OCI-LY3 (cell line): Measurements from ENCODE around the gene SLC19A2.

ENCODE experiments used
- H2AFZ ChIP-seq: fragments of 200-600, 300-600 bp; shearing (Covaris generic); 2 replicates; pipeline ENCODE4 v1.6.0; 2014; ENCODE audit warnings: antibody characterized with exemption, low read depth, low read length
- H3K27ac ChIP-seq: fragments of 200-600, 300-600 bp; sonication (generic); 2 replicates; pipeline ENCODE4 v1.5.1; 2014; ENCODE audit warnings: mild to moderate bottlenecking, low read length, moderate library complexity, mixed read lengths
- H3K27me3 ChIP-seq: fragments of 200-600, 300-600 bp; sonication (generic); 2 replicates; pipeline ENCODE4 v1.6.1; 2014; ENCODE audit warnings: low read depth, low read length, mixed read lengths
- H3K36me3 ChIP-seq: fragments of 200-600, 300-600 bp; sonication (generic); replicated peaks from 2 replicates; pipeline ENCODE3; 2014; ENCODE audit warnings: low read depth, low read length, mixed read lengths
- H3K4me1 ChIP-seq: fragments of 300-600, 200-600 bp; sonication (generic); 2 replicates; pipeline ENCODE4 v1.6.1; 2014; ENCODE audit warnings: low read length, mixed read lengths
- H3K4me2 ChIP-seq: fragments of 200-600, 300-600 bp; sonication (generic); 2 replicates; pipeline ENCODE4 v1.6.1; 2014; ENCODE audit warnings: low read length, mixed read lengths
- H3K4me3 ChIP-seq: fragments of 300-600, 200-600 bp; sonication (generic); 2 replicates; pipeline ENCODE4 v1.5.1; 2014; ENCODE audit warnings: antibody characterized with exemption, mild to moderate bottlenecking, low read length, moderate library complexity
- H3K79me2 ChIP-seq: fragments of 300-600, 200-600 bp; shearing (Covaris generic); 2 replicates; pipeline ENCODE4 v1.6.1; 2014; ENCODE audit warnings: mild to moderate bottlenecking, low read length, mixed read lengths
- H3K9ac ChIP-seq: fragments of 300-600, 200-600 bp; shearing (Covaris generic); 2 replicates; pipeline ENCODE4 v1.6.0; 2014; ENCODE audit warnings: mild to moderate bottlenecking, low read length, moderate library complexity
- H3K9me3 ChIP-seq: fragments of 200-600, 300-600 bp; shearing (Covaris generic); 2 replicates; pipeline ENCODE4 v1.6.1; 2014; ENCODE audit warnings: low read length, mixed read lengths; ENCODE audit not compliant: insufficient read depth
- H4K20me1 ChIP-seq: fragments of 200-600, 300-600 bp; sonication (generic); 2 replicates; pipeline ENCODE4 v1.6.1; 2016; ENCODE audit warnings: low read length, mixed read lengths; ENCODE audit not compliant: insufficient read depth
- EZH2phosphoT487 ChIP-seq: fragments of 200-600 bp; shearing (Covaris generic); IDR thresholded peaks from 2 replicates; pipeline ENCODE4 v1.6.1; 2018; ENCODE audit warnings: antibody characterized with exemption, mixed run types, low read depth
- TF ChIP-seq, protein P1 (sequence below): fragments of 200-600, 300-600 bp; sonication (generic); IDR thresholded peaks from 2 replicates; pipeline ENCODE4 v1.5.1; 2014; ENCODE audit warnings: antibody characterized with exemption, low read length, low read depth

Gene SLC19A2

DNA sequence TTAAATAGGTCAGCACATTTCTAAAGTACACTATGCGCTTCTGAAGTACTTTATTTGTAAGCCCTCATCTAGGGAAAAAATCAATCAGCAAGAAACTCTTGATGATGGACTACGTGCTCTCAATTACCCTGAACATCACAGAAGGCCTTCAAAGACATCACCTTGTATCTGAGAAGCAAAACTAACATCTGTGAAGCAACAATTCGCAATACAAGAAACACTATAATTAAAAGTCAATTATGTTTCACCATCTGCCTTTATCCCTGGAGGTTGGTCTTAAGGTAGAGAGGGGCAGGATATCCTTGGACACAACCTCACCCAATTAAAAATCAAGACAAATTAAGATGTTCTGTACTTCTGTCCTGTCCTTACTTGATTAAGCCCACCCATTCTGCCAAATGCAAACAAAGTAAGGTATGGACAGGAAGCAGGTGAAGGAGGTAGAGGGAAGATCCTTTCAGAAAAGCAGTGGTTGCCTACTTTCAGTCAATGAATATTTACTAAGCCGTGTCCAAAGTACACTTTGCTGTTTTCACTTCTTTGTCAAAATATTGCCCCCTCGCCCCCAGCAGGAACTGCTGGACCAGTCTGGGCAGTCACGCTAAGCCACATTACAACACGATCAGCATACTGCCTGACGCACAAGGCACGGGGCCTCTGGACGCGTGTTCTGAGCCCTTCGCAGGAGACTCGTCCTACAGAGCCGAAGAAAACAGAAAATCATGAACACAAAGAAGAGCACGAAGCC lies 887 bp downstream of the SLC19A2 start:
- no peak for TF ChIP-seq EZH2phosphoT487
- TF ChIP-seq, protein P1, sequence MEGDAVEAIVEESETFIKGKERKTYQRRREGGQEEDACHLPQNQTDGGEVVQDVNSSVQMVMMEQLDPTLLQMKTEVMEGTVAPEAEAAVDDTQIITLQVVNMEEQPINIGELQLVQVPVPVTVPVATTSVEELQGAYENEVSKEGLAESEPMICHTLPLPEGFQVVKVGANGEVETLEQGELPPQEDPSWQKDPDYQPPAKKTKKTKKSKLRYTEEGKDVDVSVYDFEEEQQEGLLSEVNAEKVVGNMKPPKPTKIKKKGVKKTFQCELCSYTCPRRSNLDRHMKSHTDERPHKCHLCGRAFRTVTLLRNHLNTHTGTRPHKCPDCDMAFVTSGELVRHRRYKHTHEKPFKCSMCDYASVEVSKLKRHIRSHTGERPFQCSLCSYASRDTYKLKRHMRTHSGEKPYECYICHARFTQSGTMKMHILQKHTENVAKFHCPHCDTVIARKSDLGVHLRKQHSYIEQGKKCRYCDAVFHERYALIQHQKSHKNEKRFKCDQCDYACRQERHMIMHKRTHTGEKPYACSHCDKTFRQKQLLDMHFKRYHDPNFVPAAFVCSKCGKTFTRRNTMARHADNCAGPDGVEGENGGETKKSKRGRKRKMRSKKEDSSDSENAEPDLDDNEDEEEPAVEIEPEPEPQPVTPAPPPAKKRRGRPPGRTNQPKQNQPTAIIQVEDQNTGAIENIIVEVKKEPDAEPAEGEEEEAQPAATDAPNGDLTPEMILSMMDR = no peak
- Histone ChIP-seq H3K9me3 (no peaks in the 10 kb centered on the region), H3K9ac (peak overlapping the region; percentile 85), H3K4me1 (peaks cover 49% of the 10 kb centered on the region), H3K27me3 (no peaks in the 10 kb centered on the region), H3K4me3 (peak overlapping the region; percentile 83), H3K27ac (peak overlapping the region; percentile 44), H3K36me3 (peaks cover 29% of the 10 kb centered on the region), H3K4me2 (peak overlapping the region; percentile 96), H2AFZ (peak overlapping the region; percentile 44), H3K79me2 (peaks cover 66% of the 10 kb centered on the region), H4K20me1 (peaks cover 48% of the 10 kb centered on the region)

DNA sequence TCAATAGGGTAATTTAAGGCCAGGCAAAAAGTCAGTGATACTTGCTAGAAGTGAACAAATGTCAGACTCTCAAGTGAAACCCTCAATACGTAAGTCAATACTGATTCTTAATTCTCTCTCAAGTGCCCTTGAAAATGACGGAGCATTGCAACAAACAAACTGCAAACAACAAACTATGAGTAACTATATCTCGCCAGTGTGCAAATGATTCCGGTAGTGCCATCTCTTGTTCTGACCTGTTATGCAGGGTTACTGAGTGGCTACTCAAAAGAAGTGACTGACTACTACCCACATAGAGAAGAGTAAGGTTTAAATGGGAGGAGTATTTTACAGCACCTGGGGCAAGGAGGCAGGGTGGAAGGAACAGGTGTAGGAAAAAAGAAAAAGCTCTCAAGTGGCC lies 1.6 kb downstream of the SLC19A2 start:
- TF ChIP-seq, protein P1 = no peak
- no peak for TF ChIP-seq EZH2phosphoT487
- Histone ChIP-seq H3K27ac (peak overlapping the region; percentile 44; the same call in 1 of the 2 replicates), H2AFZ (no peak overlapping the region), H3K27me3 (no peaks in the 10 kb centered on the region), H4K20me1 (peaks cover 55% of the 10 kb centered on the region), H3K9me3 (no peaks in the 10 kb centered on the region), H3K4me3 (peak overlapping the region; percentile 83), H3K36me3 (peaks cover 29% of the 10 kb centered on the region), H3K4me2 (peak overlapping the region; percentile 96), H3K4me1 (peaks cover 55% of the 10 kb centered on the region), H3K79me2 (peaks cover 74% of the 10 kb centered on the region), H3K9ac (peak overlapping the region; percentile 85)

DNA sequence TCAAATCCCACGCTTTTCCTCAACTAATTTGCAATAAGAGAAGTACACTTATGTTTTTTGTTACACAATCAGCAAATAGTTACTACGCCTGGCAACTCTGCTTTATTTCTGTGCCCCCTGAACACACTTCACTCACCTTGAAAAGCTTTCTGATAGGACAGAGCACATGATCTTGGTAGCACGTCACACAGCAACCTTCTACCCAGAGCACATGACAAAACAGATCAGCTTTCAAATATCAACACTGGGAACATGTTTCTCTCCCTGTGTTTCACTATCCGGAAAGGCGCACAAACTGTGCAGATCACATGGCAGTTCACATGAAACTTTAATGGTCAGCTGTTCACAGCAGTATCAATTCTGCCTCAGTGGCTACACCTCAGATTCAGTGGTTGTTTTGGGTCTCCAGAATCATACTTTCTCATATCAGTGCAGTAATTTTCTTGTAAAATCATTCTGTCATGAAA lies 2.2 kb downstream of the SLC19A2 start:
- no peak for TF ChIP-seq EZH2phosphoT487
- TF ChIP-seq, protein P1 = no peak
- H3K9me3 ChIP-seq = no peaks in the 10 kb centered on the region
- H3K27ac ChIP-seq = no peak overlapping the region
- H3K4me1 ChIP-seq = peaks cover 55% of the 10 kb centered on the region
- peaks cover 29% of the 10 kb centered on the region for H3K36me3 ChIP-seq
- H3K9ac ChIP-seq = peak overlapping the region; percentile 85
- H2AFZ ChIP-seq = no peak overlapping the region
- peak overlapping the region; percentile 96 for H3K4me2 ChIP-seq
- no peaks in the 10 kb centered on the region for H3K27me3 ChIP-seq
- peaks cover 79% of the 10 kb centered on the region for H3K79me2 ChIP-seq
- H4K20me1 ChIP-seq = peaks cover 61% of the 10 kb centered on the region
- peak overlapping the region; percentile 83 for H3K4me3 ChIP-seq

DNA sequence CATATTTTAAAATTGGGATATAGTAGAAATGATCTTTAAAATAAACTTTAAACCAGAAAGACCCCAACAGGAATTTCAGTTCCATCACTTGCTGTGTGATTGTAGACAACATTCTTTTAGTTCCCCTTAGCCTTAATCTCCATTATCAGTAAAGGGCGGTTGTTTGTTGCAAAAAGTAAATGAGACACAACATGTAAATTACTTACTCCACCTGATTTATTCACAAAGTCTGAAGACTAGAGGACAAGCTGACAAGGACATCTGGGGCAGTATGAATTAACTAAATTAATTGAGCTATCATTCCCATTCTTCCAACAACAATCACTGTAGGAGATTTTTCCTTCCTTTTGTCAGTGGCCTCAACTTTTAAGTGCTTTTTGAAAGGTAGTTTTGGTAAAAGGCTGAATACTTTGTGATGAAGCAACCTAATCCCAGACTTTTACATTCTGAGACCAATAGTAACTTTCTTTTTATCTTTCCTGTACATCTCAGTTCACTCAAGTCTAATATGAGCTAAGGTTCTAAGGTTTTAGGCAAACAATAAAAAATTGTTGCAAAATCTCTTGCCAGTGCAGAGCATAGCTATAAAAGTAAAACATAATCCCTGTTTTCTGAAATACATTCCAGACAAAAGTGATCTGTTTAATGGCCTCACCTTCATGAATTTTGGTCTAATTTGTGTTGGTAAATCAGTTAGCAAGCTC lies 6.2 kb downstream of the SLC19A2 start:
- peaks cover 41% of the 10 kb centered on the region for H3K4me1 ChIP-seq
- H3K4me3 ChIP-seq = no peak overlapping the region
- H3K27ac ChIP-seq = no peak overlapping the region

More for the DNA sequence above, 6.2 kb downstream of the SLC19A2 start:
- Histone ChIP-seq H2AFZ (no peak overlapping the region), H3K36me3 (peaks cover 51% of the 10 kb centered on the region), H3K27me3 (no peaks in the 10 kb centered on the region), H4K20me1 (peaks cover 69% of the 10 kb centered on the region), H3K4me2 (no peak overlapping the region), H3K79me2 (peaks cover 90% of the 10 kb centered on the region), H3K9ac (no peak overlapping the region), H3K9me3 (no peaks in the 10 kb centered on the region)
- no peak for TF ChIP-seq EZH2phosphoT487
- TF ChIP-seq, protein P1 = no peak
